ENCODE data around the gene GPR61. TPM values are rescaled to one million over a fixed set of nuclear protein-coding genes. Genes with fewer than 3 reads are reported as not detected.

Gene GPR61
- total and polyA plus RNA-seq, 2 of the 4 experiments (the other 2 are of a cell fraction), result not detected

GRCh38 chr1:109556563-109556962 lies 16.9 kb downstream of the GPR61 start:
- Histone ChIP-seq H3K4ac (ENCODE audit: low read depth, low read length) (no peak overlapping the region), H3K56ac (ENCODE audit: extremely low read depth, insufficient read depth, low read length) (no peak overlapping the region), H4K5ac (ENCODE audit: low read depth, low read length) (no peak overlapping the region), H2AK9ac (replicated peaks; ENCODE audit: low read depth, low read length, poor library complexity) (no peak overlapping the region), H3K27ac (ENCODE audit: insufficient read depth, low read length) (no peak overlapping the region), H3K4me3 (ENCODE audit: insufficient read depth, low read depth, low read length) (no peak overlapping the region), H4K91ac (ENCODE audit: insufficient read depth, low read depth, low read length) (no peak overlapping the region), H3K23ac (ENCODE audit: low read depth, low read length) (no peak overlapping the region), H3K9me3 (ENCODE audit: control insufficient read depth, insufficient read depth, low read length) (no peaks in the 10 kb centered on the region), H2BK120ac (ENCODE audit: low read depth, low read length) (no peak overlapping the region), H2BK20ac (ENCODE audit: low read depth, low read length) (no peak overlapping the region), H3K9me1 (ENCODE audit: insufficient read depth, low read length) (peaks cover 15% of the 10 kb centered on the region), H3K4me1 (ENCODE audit: control insufficient read depth, insufficient read depth, low read length) (peaks cover 9% of the 10 kb centered on the region), H4K8ac (ENCODE audit: low read depth in 2 of 2, low read length in 2 of 2) (no peak overlapping the region), H3K79me1 (ENCODE audit: low read depth in 1 of 2, low read length in 2 of 2) (peaks cover 0 to 46% of the 10 kb centered on the region in 2 experiments; a peak in 2 of 4 replicates), H2BK5ac (ENCODE audit: low read depth, low read length, poor library complexity, severe bottlenecking) (no peak overlapping the region), H3K14ac (replicated peaks; ENCODE audit: low read depth, low read length) (no peak overlapping the region), H3K4me2 (ENCODE audit: low read depth, low read length) (peak overlapping the region; percentile 54; the same call in 1 of the 2 replicates), H2BK15ac (ENCODE audit: low read depth, low read length) (no peak overlapping the region), H3K27me3 (ENCODE audit: control insufficient read depth, insufficient read depth, low read length) (no peaks in the 10 kb centered on the region), H2AK5ac (ENCODE audit: low read depth, low read length) (no peak overlapping the region), H2AFZ (replicated peaks; ENCODE audit: low read length, poor library complexity) (no peak overlapping the region), H3K36me3 (ENCODE audit: control insufficient read depth, insufficient read depth, low read length) (peaks cover 1% of the 10 kb centered on the region; the same call in 1 of the 2 replicates), H3K9ac (ENCODE audit: low read depth, low read length) (no peak overlapping the region), H3K18ac (ENCODE audit: low read depth, low read length) (no peak overlapping the region), H4K20me1 (ENCODE audit: insufficient read depth, low read length) (peaks cover 95% of the 10 kb centered on the region)
- peak; percentile 40 for DNase-seq
- peak; percentile 51; the same call in 1 of the 2 replicates for ATAC-seq (ENCODE audit: low read depth)
- dilution Hi-C loops (cut with HindIII; ENCODE audit: low sequenced_read_pairs, unreplicated experiment) (no loop called here), in situ Hi-C loops (cut with MboI; ENCODE audit: low sequenced_read_pairs) (no loop called here), intact Hi-C loops (cut with micrococcal nuclease) (no loop called here)
- TF ChIP-seq MAFK (IDR thresholded peaks at IDR 0.05; ENCODE audit: low read depth, low read length) (no peak), NFE2L2 (IDR thresholded peaks at IDR 0.05; ENCODE audit: low read depth, low read length) (no peak), MXI1 (IDR thresholded peaks at IDR 0.05; ENCODE audit: borderline replicate concordance, low read depth, low read length) (no peak), RAD21 (IDR thresholded peaks at IDR 0.05; ENCODE audit: low read length) (no peak), RFX5 (IDR thresholded peaks at IDR 0.05; ENCODE audit: low read depth, low read length) (no peak), FOS (IDR thresholded peaks at IDR 0.05; ENCODE audit: low read depth, low read length) (no peak), CEBPB (IDR thresholded peaks at IDR 0.05; ENCODE audit: low read depth, low read length) (no peak), RCOR1 (IDR thresholded peaks at IDR 0.05; ENCODE audit: insufficient replicate concordance, low read length) (no peak), CTCF (conservative IDR thresholded peaks at IDR 0.05; ENCODE audit: low read depth, low read length) (no peak), POLR2A (IDR thresholded peaks at IDR 0.05; ENCODE audit: low read depth, low read length) (no peak), SMC3 (IDR thresholded peaks at IDR 0.05; ENCODE audit: low read depth, low read length) (no peak), MAZ (IDR thresholded peaks at IDR 0.05; ENCODE audit: borderline replicate concordance, low read depth, low read length) (no peak), ELK1 (IDR thresholded peaks at IDR 0.05; ENCODE audit: borderline replicate concordance, low read depth, low read length) (no peak), BHLHE40 (IDR thresholded peaks at IDR 0.05; ENCODE audit: low read depth, low read length) (no peak), CHD1 (IDR thresholded peaks at IDR 0.05; ENCODE audit: low read depth, low read length) (no peak)
- TF ChIP-seq, protein P1, sequence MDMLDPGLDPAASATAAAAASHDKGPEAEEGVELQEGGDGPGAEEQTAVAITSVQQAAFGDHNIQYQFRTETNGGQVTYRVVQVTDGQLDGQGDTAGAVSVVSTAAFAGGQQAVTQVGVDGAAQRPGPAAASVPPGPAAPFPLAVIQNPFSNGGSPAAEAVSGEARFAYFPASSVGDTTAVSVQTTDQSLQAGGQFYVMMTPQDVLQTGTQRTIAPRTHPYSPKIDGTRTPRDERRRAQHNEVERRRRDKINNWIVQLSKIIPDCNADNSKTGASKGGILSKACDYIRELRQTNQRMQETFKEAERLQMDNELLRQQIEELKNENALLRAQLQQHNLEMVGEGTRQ (IDR thresholded peaks at IDR 0.05; ENCODE audit: low read depth, low read length), result no peak
- BruUV-seq (replicated peaks), result no TSS peak
- ChIA-PET POLR2A (ENCODE audit: unreplicated experiment) (no interaction called here), CTCF (no interaction called here)
- WGBS, 2 experiments (ENCODE audit: extremely low coverage in 2 of 2, insufficient read length in 1 of 2), result no CpG with 5 or more reads among the region's 2 CpGs
